ENCODE results near the gene FAM50B. TPM values are rescaled to one million over a fixed set of nuclear protein-coding genes. Genes with fewer than 3 reads are reported as not detected.

FAM50B gene
- total RNA-seq, 1 donor from 2014 or later, result 28.9 TPM

DNA sequence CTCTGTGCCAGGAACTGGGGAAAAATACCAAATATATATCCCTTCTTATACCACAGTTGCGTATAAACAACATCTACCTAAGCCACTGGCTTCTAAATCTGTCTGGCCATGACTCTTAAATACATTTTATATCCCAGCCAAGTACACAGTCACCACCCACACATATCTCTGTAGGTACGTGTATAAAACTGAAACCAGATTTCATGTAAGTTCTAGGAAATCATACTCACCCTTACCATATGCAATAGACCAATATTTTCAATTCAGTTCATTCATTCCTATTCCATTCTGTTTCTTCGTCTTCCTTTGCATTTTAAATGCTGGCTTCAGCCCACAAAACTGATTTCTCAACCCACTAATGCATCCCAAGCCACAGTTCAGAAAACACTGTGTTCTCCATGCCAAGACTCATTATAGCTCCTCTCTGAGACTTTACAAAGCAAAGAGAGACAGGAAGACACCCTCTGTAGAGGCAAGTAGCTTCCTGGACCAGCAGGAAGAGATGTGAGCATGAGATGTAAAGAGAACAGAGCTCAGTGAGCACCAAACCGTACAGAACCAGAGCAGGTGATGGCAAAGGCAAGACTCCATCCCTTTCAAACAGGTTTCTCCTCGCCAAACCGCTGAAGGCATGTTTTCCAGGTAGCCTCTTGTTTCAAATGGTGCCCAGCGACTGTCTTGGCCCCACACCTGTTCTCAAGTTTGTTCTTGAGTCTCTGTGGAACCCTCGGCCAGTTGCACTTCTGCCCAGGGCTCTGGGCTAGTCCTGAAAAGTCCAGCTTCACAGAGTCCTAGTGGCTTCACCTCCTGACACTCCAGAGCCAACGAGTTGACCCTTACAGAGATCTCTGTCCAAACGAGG, 18.7 kb downstream of the FAM50B start:
- intact Hi-C loops (cut with DNase I), result no loop called here
- ATAC-seq (ENCODE audit: poor library complexity) (no peak), DNase-seq (no peak)

DNA sequence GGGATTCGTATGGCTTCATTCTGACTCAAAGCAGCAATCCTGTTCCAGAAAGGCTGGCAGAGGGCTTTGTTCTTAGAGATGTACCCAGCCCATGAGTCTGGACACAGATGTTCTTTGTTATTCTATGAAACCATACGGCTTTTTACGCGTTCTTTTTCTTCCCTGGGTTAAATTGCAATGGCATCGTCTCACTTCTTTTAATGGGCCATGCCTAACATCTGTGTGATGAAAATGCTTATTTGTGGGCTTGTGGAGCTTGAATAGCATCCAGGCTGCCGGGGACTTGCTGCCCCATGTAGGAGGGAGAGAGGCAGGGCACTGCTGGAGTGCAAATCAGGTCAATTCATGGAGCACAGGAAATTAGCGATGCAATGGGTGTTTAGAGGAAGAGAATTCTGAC, 19.4 kb downstream of the FAM50B start:
- DNase-seq (no peak), ATAC-seq (ENCODE audit: poor library complexity) (no peak)
- intact Hi-C loops (cut with DNase I), result no loop called here

GRCh38 chr6:3869284-3869631, 20.1 kb downstream of the FAM50B start:
- ATAC-seq (ENCODE audit: poor library complexity) (no peak), DNase-seq (no peak)
- intact Hi-C loops (cut with DNase I), result no loop called here

- no peak for ATAC-seq (ENCODE audit: poor library complexity)
- intact Hi-C loops (cut with DNase I), result no loop called here
- no peak for DNase-seq
Measured at GRCh38 chr6:3869632-3870527, 20.7 kb downstream of the FAM50B start.

DNA sequence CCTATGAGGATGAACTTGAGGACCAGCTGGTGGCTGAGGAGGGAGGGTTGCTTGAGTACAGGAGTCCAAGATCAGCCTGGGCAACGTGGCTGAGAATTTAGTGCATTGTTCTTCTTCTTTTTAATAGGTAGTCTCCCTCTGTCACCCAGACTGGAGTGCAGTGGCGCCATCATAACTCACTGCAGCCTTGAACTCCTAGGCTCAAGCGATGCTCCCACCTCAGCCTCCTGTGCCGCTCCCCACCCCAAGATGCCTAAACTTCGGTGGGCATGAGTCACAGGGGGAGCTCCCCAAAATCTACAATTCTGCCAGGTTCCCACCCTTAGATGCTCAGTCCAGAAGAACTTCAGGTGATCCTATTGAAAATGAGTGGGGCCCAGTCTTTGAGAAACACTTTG, 21.4 kb downstream of the FAM50B start:
- intact Hi-C loops (cut with DNase I), result no loop called here
- ATAC-seq (ENCODE audit: poor library complexity), result no peak
- DNase-seq, result no peak

GRCh38 chr6:3871515-3871914, 22.3 kb downstream of the FAM50B start:
- DNase-seq (no peak), ATAC-seq (ENCODE audit: poor library complexity) (no peak)
- intact Hi-C loops (cut with DNase I), result no loop called here

GRCh38 chr6:3871939-3872338, 22.8 kb downstream of the FAM50B start:
- DNase-seq, result no peak
- ATAC-seq (ENCODE audit: poor library complexity), result no peak
- intact Hi-C loops (cut with DNase I), result no loop called here

DNA sequence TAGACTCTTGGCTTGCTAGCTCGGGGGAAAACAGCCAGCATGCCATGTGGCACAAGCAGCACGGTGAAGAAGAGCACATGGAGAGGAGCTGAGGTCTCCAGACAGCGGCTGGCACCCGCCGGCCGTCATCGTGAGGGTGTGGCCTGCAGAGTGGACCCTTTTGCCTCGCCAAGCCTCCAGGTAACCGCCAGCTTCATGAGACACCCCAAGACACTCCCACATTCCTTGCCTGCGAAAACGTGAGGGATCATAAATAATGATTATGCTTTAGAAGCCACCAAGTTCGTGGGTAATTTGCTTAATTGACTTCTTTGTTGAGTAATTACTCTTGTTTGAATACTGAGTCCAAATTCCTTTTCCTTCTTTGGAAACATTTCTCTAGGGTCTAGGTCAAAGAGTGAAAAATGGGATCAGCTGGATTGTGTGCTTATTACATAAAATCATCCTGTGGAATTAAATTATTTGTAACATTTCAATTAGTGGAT, 23.2 kb downstream of the FAM50B start:
- intact Hi-C loops (cut with DNase I), result no loop called here
- no peak for ATAC-seq (ENCODE audit: poor library complexity)
- no peak for DNase-seq

- DNase-seq (no peak), ATAC-seq (ENCODE audit: poor library complexity) (no peak)
- intact Hi-C loops (cut with DNase I), result no loop called here
Measured at GRCh38 chr6:3873051-3873450, 23.9 kb downstream of the FAM50B start.

DNA sequence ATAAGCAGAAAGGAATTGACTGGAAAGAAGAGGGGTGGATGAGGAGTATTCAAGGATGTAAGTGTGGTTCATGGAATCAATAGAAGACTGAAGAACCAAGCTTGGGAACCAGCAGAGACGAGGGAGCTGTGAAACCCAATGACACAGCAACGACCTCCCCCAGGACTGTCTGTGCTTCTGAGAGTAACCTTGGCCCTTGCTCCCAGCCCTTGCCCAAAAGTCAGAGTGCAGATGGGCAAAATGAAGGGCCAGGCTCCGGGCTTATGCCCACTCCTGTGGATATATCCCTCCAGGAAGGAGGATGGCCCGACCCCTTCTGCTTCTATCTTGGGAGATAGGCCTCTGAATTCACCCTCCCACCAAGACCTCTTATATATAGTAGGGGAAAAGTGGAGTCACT, 24.9 kb downstream of the FAM50B start:
- ATAC-seq (ENCODE audit: poor library complexity), result no peak
- intact Hi-C loops (cut with DNase I), result no loop called here
- DNase-seq, result no peak

DNA sequence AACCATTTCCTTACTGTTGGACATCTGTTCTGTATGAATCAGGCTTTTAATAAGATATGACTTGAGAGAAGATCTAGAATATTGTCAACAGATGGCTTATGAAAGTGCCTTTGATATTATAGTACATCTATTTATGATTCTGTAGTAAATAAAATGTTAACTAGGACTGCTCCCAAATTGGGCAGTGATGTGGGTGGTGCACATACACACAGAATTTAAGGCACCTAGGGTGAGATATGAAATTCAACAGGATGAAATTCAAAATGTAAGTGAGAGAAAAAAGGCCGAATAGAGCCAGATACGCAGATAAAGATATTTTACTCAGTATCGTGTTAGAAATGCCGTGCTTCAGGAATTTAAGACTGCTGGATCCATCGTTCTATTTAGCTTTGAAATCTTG, 26.3 kb downstream of the FAM50B start:
- intact Hi-C loops (cut with DNase I), result no loop called here
- DNase-seq, result no peak
- ATAC-seq (ENCODE audit: poor library complexity), result no peak

DNA sequence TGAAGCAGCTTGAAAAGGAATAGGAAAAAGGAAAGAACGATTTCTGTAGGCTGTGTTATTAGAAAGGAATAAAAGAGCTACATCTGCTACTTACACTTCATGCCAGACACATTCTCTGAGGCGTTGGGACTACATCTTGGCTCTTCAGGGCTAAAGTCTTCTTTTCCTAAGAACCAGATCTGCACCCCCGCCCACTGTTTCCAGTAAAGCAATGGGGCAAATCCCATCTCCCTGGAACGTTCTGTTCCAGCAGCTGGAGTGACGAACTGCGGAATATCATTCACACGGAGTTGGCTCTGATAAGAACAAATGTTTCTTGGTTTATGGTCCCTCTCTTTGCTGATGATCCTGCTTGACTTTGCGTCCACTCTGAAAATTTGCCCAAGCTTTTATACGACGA, 26.9 kb downstream of the FAM50B start:
- peak; percentile 73 for DNase-seq
- intact Hi-C loops (cut with DNase I), result no loop called here
- ATAC-seq (ENCODE audit: poor library complexity), result peak; percentile 91

DNA sequence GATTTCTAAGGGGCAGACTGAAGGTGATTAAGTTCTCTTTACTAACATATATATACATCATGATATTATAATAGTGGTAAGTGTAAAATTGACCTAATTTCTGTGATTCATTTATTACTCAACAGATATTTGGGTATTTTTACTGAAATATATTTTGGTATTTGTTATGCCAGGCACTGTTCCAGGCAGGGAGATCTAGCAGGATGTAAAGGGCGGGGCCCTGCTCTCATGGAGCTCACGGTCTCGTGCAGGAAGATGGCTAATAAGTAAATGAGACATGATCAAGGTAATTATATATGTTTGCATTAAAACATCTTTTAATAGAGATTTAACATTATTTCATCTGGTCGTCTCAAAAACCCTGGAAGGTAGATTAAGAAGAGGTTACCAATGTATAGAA, 27.7 kb downstream of the FAM50B start:
- ATAC-seq (ENCODE audit: poor library complexity) (no peak), DNase-seq (no peak)
- intact Hi-C loops (cut with DNase I), result no loop called here

DNA sequence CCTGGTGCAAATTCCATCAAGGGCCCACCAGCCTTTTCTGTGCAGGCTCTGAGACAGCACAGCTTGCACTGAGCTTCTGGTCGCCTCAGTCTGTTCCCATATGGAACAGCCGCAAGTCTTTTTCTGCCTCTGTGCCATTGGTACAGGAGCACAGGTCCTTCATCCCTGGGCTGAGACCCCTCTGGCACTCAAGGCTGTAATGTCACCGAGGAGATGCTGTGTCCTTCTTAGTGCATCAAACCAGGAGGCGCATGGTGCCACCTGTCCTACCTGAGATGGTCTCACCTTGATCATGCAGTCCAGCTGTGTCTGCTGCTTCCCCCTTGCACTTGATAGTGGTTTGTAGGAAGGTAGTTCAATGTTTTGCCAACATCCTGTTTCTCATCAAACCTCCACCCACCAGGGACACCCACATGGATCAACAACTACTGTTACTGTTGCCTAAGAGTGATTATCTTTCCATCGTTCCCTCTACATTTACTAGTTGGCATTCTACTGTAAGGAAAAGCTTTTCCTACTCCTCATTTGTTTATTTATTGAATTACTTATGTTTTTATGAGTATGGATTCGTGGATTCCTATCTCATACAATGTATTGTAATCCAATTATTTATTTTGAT, 29.0 kb downstream of the FAM50B start:
- DNase-seq (no peak), ATAC-seq (ENCODE audit: poor library complexity) (no peak)
- intact Hi-C loops (cut with DNase I), result no loop called here

- intact Hi-C loops (cut with DNase I), result no loop called here
- DNase-seq, result no peak
- ATAC-seq (ENCODE audit: poor library complexity), result no peak
Measured at GRCh38 chr6:3879194-3879952, 30.2 kb downstream of the FAM50B start.

DNA sequence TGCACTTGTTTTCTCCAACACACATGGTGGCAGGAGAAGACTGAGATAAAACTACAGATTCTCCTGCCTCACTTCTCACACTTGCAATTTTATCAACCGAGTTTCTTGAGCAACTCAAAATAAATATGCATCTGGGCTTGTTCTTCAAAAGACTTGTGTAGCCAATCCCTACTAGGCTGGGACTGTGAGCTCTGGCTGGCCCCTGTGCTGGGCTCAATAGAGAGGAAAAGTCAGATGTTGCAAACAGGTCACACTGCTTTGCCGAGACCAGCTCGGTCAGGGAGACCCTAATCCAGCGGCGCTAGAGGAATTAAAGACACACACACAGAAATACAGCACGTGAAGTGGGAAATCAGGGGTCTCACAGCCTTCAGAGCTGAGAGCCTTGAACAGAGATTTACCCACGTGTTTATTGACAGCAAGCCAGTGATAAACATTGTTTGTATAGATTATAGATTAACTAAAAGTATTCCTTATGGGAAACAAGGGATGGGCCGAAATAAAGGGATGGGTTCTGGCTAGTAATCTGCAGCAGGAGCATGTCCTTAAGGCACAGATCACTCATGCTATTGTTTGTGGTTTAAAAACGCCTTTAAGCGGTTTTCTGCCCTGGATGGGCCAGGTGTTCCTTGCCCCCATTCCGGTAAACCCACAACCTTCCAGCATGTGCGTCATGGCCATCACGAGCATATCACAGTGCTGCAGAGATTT, 32.7 kb downstream of the FAM50B start:
- intact Hi-C loops (cut with DNase I), result no loop called here
- no peak for DNase-seq
- ATAC-seq (ENCODE audit: poor library complexity), result peak; percentile 37

DNA sequence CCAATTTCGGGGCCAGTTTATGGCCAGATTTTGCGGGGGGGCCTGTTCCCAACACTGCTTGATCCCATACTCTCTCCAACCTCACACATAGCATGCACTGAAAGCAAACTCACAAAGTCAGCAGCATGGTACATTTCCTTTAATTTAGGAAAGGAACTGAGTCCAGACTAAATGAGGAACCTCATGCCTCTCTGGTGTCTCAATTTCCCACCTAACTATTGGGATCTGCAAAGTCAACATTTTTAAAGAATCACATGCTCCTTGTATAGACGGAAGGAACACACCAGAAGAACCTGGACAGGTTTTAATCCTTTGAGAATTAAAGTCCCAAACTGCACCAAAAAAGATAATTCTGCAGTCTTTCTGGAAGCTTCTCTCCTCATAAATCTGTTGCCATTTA, 33.3 kb downstream of the FAM50B start:
- DNase-seq, result no peak
- intact Hi-C loops (cut with DNase I), result no loop called here
- no peak for ATAC-seq (ENCODE audit: poor library complexity)

- no peak for DNase-seq
- intact Hi-C loops (cut with DNase I), result no loop called here
- peak; percentile 80 for ATAC-seq (ENCODE audit: poor library complexity)
Measured at GRCh38 chr6:3882866-3883265, 33.7 kb downstream of the FAM50B start.
